Suprapubic skin (tissue), 4 donors: ENCODE results near the gene USP15. TPM values are rescaled to one million over a fixed set of nuclear protein-coding genes. Genes with fewer than 3 reads are reported as not detected.

Experiments
- DNase-seq, 2 donors: peaks; one replicate each; pipeline ENCODE4 v3.0.0-alpha.2; 2019; ENCODE audit warnings: low spot score in 2 of 2
- H3K27ac ChIP-seq: fragments of 200-600 bp; sonication (generic); one replicate; pipeline ENCODE4 v1.5.1; 2019
- H3K27me3 ChIP-seq: fragments of 200-600 bp; sonication (generic); one replicate; pipeline ENCODE4 v1.5.1; 2019
- H3K36me3 ChIP-seq: fragments of 200-600 bp; sonication (generic); one replicate; pipeline ENCODE4 v1.5.1; 2019
- H3K4me1 ChIP-seq: fragments of 200-600 bp; sonication (generic); one replicate; pipeline ENCODE4 v1.5.1; 2019
- H3K4me3 ChIP-seq: fragments of 200-600 bp; sonication (generic); one replicate; pipeline ENCODE4 v1.5.1; 2019; ENCODE audit warnings: mild to moderate bottlenecking
- H3K9me3 ChIP-seq: fragments of 200-600 bp; sonication (generic); one replicate; pipeline ENCODE4 v1.5.1; 2019
- CTCF ChIP-seq, 2 donors: fragments of 200-600 bp in 1 of 2; fragments of 450-650 bp in 1 of 2; sonication (generic) in 1 of 2; IDR thresholded peaks; one replicate each; pipeline ENCODE4 v1.5.1; 2016 to 2019; ENCODE audit warnings: antibody characterized with exemption in 2 of 2, mild to moderate bottlenecking in 1 of 2, moderate library complexity in 1 of 2
- EP300 ChIP-seq: sonication (generic); formaldehyde crosslinking; IDR thresholded peaks from one replicate; pipeline ENCODE4 v1.6.1; 2017; ENCODE audit warnings: antibody characterized with exemption
- POLR2A ChIP-seq, 2 donors: fragments of 450-650 bp; IDR thresholded peaks; one replicate each; pipeline ENCODE4 v1.6.1; 2017; ENCODE audit warnings: antibody characterized with exemption in 2 of 2, mild to moderate bottlenecking in 2 of 2, moderate library complexity in 2 of 2
- POLR2AphosphoS5 ChIP-seq, 3 donors: sonication (generic); formaldehyde crosslinking; IDR thresholded peaks; one replicate each; pipeline ENCODE4 v1.6.1; 2017; ENCODE audit warnings: antibody characterized with exemption in 3 of 3
- WGBS: methylation state at CpG from one replicate; pipeline ENCODE4 v1.1.5; 2018; 5-methylcytosine and 5-hydroxymethylcytosine counted together
- total RNA-seq, 4 donors: library from RNA; depleted of rRNA; stranded (reverse); fragments of >200 nt; gene quantifications; one replicate each; pipeline ENCODE4 v1.1.0, GENCODE V29; 2016

Gene USP15
- total RNA-seq, 4 donors from 2014 or later, result 59.1 to 141 (median 80.6) TPM

- H3K4me3 ChIP-seq, result no peak overlapping the region
- H3K36me3 ChIP-seq, result peaks cover 4% of the 10 kb centered on the region
- TF ChIP-seq EP300 (no peak), POLR2AphosphoS5 (IDR thresholded peaks at IDR 0.05) (no peak), CTCF (IDR thresholded peaks at IDR 0.05) (no peak), POLR2A (IDR thresholded peaks at IDR 0.05) (no peak)
- WGBS, result 96% methylated on average over 4 of the region's 4 CpGs
- H3K9me3 ChIP-seq, result no peaks in the 10 kb centered on the region
- no peaks in the 10 kb centered on the region for H3K27me3 ChIP-seq
- H3K27ac ChIP-seq, result no peak overlapping the region
- H3K4me1 ChIP-seq, result no peaks in the 10 kb centered on the region
- no peak for DNase-seq
Measured at GRCh38 chr12:62371661-62372060, 111.5 kb downstream of the USP15 start.

- Histone ChIP-seq H3K27ac (no peak overlapping the region), H3K9me3 (no peaks in the 10 kb centered on the region), H3K36me3 (peaks cover 4% of the 10 kb centered on the region), H3K4me1 (no peaks in the 10 kb centered on the region), H3K4me3 (no peak overlapping the region), H3K27me3 (no peaks in the 10 kb centered on the region)
- TF ChIP-seq POLR2A (IDR thresholded peaks at IDR 0.05) (no peak), CTCF (IDR thresholded peaks at IDR 0.05) (no peak), EP300 (no peak), POLR2AphosphoS5 (IDR thresholded peaks at IDR 0.05) (no peak)
- no peak for DNase-seq
- WGBS, result 58% methylated on average over 2 of the region's 2 CpGs
Measured at GRCh38 chr12:62372134-62372533, 111.9 kb downstream of the USP15 start.

- no peaks in the 10 kb centered on the region for H3K27me3 ChIP-seq
- no peaks in the 10 kb centered on the region for H3K9me3 ChIP-seq
- H3K4me3 ChIP-seq, result no peak overlapping the region
- no peak for DNase-seq
- TF ChIP-seq POLR2AphosphoS5 (IDR thresholded peaks at IDR 0.05), result no peak
- no peak for TF ChIP-seq CTCF (IDR thresholded peaks at IDR 0.05)
- TF ChIP-seq POLR2A (IDR thresholded peaks at IDR 0.05), result no peak
- TF ChIP-seq EP300, result no peak
- WGBS, result 40% methylated on average over 1 of the region's 1 CpG
- peaks cover 4% of the 10 kb centered on the region for H3K36me3 ChIP-seq
- H3K4me1 ChIP-seq, result no peaks in the 10 kb centered on the region
- H3K27ac ChIP-seq, result no peak overlapping the region
Measured at GRCh38 chr12:62372825-62373224, 112.6 kb downstream of the USP15 start.

- DNase-seq, result no peak
- Histone ChIP-seq H3K27me3 (no peaks in the 10 kb centered on the region), H3K4me1 (no peaks in the 10 kb centered on the region), H3K36me3 (no peaks in the 10 kb centered on the region), H3K9me3 (no peaks in the 10 kb centered on the region), H3K4me3 (no peak overlapping the region), H3K27ac (no peak overlapping the region)
- 86% methylated on average over 3 of the region's 3 CpGs for WGBS
- no peak for TF ChIP-seq POLR2A (IDR thresholded peaks at IDR 0.05)
- TF ChIP-seq EP300, result no peak
- no peak for TF ChIP-seq CTCF (IDR thresholded peaks at IDR 0.05)
- no peak for TF ChIP-seq POLR2AphosphoS5 (IDR thresholded peaks at IDR 0.05)
Measured at GRCh38 chr12:62375603-62376002, 115.4 kb downstream of the USP15 start.

GRCh38 chr12:62379026-62379722 is 119.0 kb downstream of the USP15 start:
- Histone ChIP-seq H3K27ac (no peak overlapping the region), H3K9me3 (no peaks in the 10 kb centered on the region), H3K4me1 (no peaks in the 10 kb centered on the region), H3K4me3 (no peak overlapping the region), H3K36me3 (peaks cover 12% of the 10 kb centered on the region), H3K27me3 (no peaks in the 10 kb centered on the region)
- no peak for DNase-seq
- WGBS, result 76% methylated on average over 2 of the region's 2 CpGs
- TF ChIP-seq CTCF (IDR thresholded peaks at IDR 0.05) (no peak), POLR2AphosphoS5 (IDR thresholded peaks at IDR 0.05) (no peak), POLR2A (IDR thresholded peaks at IDR 0.05) (no peak), EP300 (no peak)
